HepG2 (cell line): ENCODE measurements around the gene PLXNB2. TPM values are rescaled to one million over a fixed set of nuclear protein-coding genes. Genes with fewer than 3 reads are reported as not detected.

Experiments
- CHCHD3 ChIP-seq: sonication (generic); formaldehyde crosslinking; IDR thresholded peaks from 2 replicates; pipeline ENCODE4 v1.8.0; 2022; ENCODE audit warnings: mild to moderate bottlenecking, missing genetic modification reagents, moderate library complexity
- MZF1 ChIP-seq: sonication (generic); formaldehyde crosslinking; IDR thresholded peaks from 2 replicates; pipeline ENCODE4 v1.8.1; 2023; ENCODE audit warnings: mild to moderate bottlenecking, missing genetic modification reagents, borderline replicate concordance
- RAD21 ChIP-seq: fragments of 450-650 bp; formaldehyde crosslinking; IDR thresholded peaks from 2 replicates; pipeline ENCODE4 v1.5.0; 2020; ENCODE audit warnings: mild to moderate bottlenecking
- TOPORS ChIP-seq: sonication (generic); formaldehyde crosslinking; IDR thresholded peaks from 2 replicates; pipeline ENCODE4 v1.8.0; 2023; ENCODE audit warnings: mild to moderate bottlenecking, missing genetic modification reagents
- ZNF451 ChIP-seq: sonication (generic); formaldehyde crosslinking; IDR thresholded peaks from 2 replicates; pipeline ENCODE4 v1.5.0; 2020; ENCODE audit warnings: mild to moderate bottlenecking, missing genetic modification reagents
- ZNF720 ChIP-seq: sonication (generic); formaldehyde crosslinking; IDR thresholded peaks from 2 replicates; pipeline ENCODE4 v1.4.0; 2020; ENCODE audit warnings: missing genetic modification reagents
- ZNF75D ChIP-seq: sonication (generic); formaldehyde crosslinking; IDR thresholded peaks from 2 replicates; pipeline ENCODE4 v1.8.1; 2023; ENCODE audit warnings: missing genetic modification reagents, mild to moderate bottlenecking, borderline replicate concordance
- polyA plus RNA-seq, 8 experiments: library from polyadenylated mRNA; depleted of rRNA in 3 of 8; stranded (reverse) in 7 of 8; unstranded in 1 of 8; fragments of >200 nt; fragmentation: Illumina TruSeq in 4 of 8; extraction: Trizol in 4 of 8; gene quantifications; 2 replicates each; pipeline versions ENCODE4 v1.2.1 to v1.2.3, GENCODE V29; 2011 to 2016; ENCODE audit warnings: low read depth in 4 of 8, missing spikeins in 1 of 8, mixed read lengths in 1 of 8; ENCODE audit not compliant: insufficient read depth in 1 of 8
- total RNA-seq, 5 experiments: library from RNA; depleted of rRNA; stranded (reverse); fragments of >200 nt; fragmentation: Illumina TruSeq; extraction: Trizol; gene quantifications; 2 replicates each; pipeline ENCODE4 v1.2.3, GENCODE V29; 2016; ENCODE audit warnings: low read depth in 1 of 5
- TF ChIP-seq, protein P1 (sequence below): sonication (generic); formaldehyde crosslinking; IDR thresholded peaks from 2 replicates; pipeline ENCODE4 v1.4.0; 2020; ENCODE audit warnings: missing genetic modification reagents
- TF ChIP-seq, protein P2 (sequence below): sonication (generic); formaldehyde crosslinking; IDR thresholded peaks from 2 replicates; pipeline ENCODE4 v1.8.0; 2022; ENCODE audit warnings: missing genetic modification reagents, mild to moderate bottlenecking, moderate library complexity, borderline replicate concordance
- TF ChIP-seq, protein P3 (sequence below): sonication (generic); formaldehyde crosslinking; IDR thresholded peaks from 2 replicates; pipeline ENCODE4 v1.4.0; 2020; ENCODE audit warnings: missing genetic modification reagents
- TF ChIP-seq, protein P4 (sequence below): sonication (generic); formaldehyde crosslinking; IDR thresholded peaks from 2 replicates; pipeline ENCODE4 v1.5.0; 2020; ENCODE audit warnings: mild to moderate bottlenecking, missing genetic modification reagents, borderline replicate concordance

The PLXNB2 gene
- total and polyA plus RNA-seq, 2 of the 13 experiments (the other 11 are each of a cell fraction or from before 2014, with no cell fraction given) = 32.6 to 68.9 TPM

DNA sequence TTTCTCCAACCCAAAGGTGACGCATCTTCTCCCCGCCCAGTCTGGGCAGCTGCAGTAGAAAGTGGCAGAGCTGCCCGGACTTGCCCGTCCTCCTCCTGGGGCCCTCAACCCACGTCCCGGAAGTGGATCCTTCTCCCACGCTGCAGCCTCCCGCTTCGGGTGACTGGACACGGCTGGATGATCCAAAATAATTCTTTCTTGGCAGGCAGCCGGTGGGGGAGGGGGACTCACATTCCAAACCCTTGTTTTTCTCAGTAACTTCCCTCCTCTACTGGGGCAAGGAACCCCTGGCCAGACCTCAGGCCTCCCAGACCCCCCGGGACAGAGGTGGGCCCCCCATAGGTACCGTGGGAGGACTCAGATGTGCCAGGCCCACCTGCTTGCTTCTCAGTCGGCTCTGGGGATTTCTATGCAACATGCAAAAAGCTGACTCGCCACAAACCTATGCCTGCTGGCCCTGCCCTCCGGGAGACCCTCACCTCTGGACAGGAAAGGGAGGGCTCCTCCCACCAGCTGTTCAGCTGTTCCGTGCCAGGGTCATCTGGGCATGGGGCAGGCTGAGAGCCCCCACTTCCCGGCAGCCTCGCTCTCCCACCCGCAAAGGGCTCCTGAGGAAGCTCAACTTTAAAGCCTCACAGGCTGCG, 1.4 kb downstream of the PLXNB2 start (continued):
- TF ChIP-seq ZNF75D (CRISPR knock-in tag) = no peak
- TF ChIP-seq, protein P1, sequence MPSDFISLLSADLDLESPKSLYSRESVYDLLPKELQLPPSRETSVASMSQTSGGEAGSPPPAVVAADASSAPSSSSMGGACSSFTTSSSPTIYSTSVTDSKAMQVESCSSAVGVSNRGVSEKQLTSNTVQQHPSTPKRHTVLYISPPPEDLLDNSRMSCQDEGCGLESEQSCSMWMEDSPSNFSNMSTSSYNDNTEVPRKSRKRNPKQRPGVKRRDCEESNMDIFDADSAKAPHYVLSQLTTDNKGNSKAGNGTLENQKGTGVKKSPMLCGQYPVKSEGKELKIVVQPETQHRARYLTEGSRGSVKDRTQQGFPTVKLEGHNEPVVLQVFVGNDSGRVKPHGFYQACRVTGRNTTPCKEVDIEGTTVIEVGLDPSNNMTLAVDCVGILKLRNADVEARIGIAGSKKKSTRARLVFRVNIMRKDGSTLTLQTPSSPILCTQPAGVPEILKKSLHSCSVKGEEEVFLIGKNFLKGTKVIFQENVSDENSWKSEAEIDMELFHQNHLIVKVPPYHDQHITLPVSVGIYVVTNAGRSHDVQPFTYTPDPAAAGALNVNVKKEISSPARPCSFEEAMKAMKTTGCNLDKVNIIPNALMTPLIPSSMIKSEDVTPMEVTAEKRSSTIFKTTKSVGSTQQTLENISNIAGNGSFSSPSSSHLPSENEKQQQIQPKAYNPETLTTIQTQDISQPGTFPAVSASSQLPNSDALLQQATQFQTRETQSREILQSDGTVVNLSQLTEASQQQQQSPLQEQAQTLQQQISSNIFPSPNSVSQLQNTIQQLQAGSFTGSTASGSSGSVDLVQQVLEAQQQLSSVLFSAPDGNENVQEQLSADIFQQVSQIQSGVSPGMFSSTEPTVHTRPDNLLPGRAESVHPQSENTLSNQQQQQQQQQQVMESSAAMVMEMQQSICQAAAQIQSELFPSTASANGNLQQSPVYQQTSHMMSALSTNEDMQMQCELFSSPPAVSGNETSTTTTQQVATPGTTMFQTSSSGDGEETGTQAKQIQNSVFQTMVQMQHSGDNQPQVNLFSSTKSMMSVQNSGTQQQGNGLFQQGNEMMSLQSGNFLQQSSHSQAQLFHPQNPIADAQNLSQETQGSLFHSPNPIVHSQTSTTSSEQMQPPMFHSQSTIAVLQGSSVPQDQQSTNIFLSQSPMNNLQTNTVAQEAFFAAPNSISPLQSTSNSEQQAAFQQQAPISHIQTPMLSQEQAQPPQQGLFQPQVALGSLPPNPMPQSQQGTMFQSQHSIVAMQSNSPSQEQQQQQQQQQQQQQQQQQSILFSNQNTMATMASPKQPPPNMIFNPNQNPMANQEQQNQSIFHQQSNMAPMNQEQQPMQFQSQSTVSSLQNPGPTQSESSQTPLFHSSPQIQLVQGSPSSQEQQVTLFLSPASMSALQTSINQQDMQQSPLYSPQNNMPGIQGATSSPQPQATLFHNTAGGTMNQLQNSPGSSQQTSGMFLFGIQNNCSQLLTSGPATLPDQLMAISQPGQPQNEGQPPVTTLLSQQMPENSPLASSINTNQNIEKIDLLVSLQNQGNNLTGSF (CRISPR knock-in tag) = no peak
- TF ChIP-seq ZNF720 = no peak
- no peak for TF ChIP-seq ZNF451 (CRISPR knock-in tag)
- TF ChIP-seq TOPORS (CRISPR knock-in tag) = no peak
- no peak for TF ChIP-seq RAD21 (CRISPR knock-in tag)
- TF ChIP-seq, protein P2, sequence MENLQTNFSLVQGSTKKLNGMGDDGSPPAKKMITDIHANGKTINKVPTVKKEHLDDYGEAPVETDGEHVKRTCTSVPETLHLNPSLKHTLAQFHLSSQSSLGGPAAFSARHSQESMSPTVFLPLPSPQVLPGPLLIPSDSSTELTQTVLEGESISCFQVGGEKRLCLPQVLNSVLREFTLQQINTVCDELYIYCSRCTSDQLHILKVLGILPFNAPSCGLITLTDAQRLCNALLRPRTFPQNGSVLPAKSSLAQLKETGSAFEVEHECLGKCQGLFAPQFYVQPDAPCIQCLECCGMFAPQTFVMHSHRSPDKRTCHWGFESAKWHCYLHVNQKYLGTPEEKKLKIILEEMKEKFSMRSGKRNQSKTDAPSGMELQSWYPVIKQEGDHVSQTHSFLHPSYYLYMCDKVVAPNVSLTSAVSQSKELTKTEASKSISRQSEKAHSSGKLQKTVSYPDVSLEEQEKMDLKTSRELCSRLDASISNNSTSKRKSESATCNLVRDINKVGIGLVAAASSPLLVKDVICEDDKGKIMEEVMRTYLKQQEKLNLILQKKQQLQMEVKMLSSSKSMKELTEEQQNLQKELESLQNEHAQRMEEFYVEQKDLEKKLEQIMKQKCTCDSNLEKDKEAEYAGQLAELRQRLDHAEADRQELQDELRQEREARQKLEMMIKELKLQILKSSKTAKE (CRISPR knock-in tag) = no peak
- TF ChIP-seq CHCHD3 = 0 out of 2 replicates have a peak, but pooled peaks have one; percentile 43
- TF ChIP-seq, protein P3, sequence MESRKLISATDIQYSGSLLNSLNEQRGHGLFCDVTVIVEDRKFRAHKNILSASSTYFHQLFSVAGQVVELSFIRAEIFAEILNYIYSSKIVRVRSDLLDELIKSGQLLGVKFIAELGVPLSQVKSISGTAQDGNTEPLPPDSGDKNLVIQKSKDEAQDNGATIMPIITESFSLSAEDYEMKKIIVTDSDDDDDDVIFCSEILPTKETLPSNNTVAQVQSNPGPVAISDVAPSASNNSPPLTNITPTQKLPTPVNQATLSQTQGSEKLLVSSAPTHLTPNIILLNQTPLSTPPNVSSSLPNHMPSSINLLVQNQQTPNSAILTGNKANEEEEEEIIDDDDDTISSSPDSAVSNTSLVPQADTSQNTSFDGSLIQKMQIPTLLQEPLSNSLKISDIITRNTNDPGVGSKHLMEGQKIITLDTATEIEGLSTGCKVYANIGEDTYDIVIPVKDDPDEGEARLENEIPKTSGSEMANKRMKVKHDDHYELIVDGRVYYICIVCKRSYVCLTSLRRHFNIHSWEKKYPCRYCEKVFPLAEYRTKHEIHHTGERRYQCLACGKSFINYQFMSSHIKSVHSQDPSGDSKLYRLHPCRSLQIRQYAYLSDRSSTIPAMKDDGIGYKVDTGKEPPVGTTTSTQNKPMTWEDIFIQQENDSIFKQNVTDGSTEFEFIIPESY (CRISPR knock-in tag) = no peak
- no peak for TF ChIP-seq MZF1 (CRISPR knock-in tag)
- TF ChIP-seq, protein P4, sequence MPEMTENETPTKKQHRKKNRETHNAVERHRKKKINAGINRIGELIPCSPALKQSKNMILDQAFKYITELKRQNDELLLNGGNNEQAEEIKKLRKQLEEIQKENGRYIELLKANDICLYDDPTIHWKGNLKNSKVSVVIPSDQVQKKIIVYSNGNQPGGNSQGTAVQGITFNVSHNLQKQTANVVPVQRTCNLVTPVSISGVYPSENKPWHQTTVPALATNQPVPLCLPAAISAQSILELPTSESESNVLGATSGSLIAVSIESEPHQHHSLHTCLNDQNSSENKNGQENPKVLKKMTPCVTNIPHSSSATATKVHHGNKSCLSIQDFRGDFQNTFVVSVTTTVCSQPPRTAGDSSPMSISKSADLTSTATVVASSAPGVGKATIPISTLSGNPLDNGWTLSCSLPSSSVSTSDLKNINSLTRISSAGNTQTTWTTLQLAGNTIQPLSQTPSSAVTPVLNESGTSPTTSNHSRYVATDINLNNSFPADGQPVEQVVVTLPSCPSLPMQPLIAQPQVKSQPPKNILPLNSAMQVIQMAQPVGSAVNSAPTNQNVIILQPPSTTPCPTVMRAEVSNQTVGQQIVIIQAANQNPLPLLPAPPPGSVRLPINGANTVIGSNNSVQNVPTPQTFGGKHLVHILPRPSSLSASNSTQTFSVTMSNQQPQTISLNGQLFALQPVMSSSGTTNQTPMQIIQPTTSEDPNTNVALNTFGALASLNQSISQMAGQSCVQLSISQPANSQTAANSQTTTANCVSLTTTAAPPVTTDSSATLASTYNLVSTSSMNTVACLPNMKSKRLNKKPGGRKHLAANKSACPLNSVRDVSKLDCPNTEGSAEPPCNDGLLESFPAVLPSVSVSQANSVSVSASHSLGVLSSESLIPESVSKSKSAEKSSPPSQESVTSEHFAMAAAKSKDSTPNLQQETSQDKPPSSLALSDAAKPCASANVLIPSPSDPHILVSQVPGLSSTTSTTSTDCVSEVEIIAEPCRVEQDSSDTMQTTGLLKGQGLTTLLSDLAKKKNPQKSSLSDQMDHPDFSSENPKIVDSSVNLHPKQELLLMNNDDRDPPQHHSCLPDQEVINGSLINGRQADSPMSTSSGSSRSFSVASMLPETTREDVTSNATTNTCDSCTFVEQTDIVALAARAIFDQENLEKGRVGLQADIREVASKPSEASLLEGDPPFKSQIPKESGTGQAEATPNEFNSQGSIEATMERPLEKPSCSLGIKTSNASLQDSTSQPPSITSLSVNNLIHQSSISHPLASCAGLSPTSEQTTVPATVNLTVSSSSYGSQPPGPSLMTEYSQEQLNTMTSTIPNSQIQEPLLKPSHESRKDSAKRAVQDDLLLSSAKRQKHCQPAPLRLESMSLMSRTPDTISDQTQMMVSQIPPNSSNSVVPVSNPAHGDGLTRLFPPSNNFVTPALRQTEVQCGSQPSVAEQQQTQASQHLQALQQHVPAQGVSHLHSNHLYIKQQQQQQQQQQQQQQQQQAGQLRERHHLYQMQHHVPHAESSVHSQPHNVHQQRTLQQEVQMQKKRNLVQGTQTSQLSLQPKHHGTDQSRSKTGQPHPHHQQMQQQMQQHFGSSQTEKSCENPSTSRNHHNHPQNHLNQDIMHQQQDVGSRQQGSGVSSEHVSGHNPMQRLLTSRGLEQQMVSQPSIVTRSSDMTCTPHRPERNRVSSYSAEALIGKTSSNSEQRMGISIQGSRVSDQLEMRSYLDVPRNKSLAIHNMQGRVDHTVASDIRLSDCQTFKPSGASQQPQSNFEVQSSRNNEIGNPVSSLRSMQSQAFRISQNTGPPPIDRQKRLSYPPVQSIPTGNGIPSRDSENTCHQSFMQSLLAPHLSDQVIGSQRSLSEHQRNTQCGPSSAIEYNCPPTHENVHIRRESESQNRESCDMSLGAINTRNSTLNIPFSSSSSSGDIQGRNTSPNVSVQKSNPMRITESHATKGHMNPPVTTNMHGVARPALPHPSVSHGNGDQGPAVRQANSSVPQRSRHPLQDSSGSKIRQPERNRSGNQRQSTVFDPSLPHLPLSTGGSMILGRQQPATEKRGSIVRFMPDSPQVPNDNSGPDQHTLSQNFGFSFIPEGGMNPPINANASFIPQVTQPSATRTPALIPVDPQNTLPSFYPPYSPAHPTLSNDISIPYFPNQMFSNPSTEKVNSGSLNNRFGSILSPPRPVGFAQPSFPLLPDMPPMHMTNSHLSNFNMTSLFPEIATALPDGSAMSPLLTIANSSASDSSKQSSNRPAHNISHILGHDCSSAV (CRISPR knock-in tag) = no peak
